ENCODE data around the gene PEAR1. TPM values are rescaled to one million over a fixed set of nuclear protein-coding genes. Genes with fewer than 3 reads are reported as not detected.

PEAR1 gene
- total RNA-seq, 1 donor from 2014 or later = 0.55 TPM

GRCh38 chr1:156947818-156948525 lies 54.5 kb downstream of the PEAR1 start:
- DNase-seq (ENCODE audit: low spot score) = no peak
- no peak overlapping the region for H3K4me3 Mint-ChIP-seq (ENCODE audit: low read depth)
- intact Hi-C loops (cut with micrococcal nuclease) = no loop called here
- H3K27me3 Mint-ChIP-seq (ENCODE audit: low read depth) = peaks cover 2% of the 10 kb centered on the region
- H3K4me1 Mint-ChIP-seq (ENCODE audit: low read depth) = no peaks in the 10 kb centered on the region
- H3K36me3 Mint-ChIP-seq (ENCODE audit: low read depth) = no peaks in the 10 kb centered on the region
- H3K27ac Mint-ChIP-seq = no peak overlapping the region
- H3K9me3 Mint-ChIP-seq = no peaks in the 10 kb centered on the region

DNA sequence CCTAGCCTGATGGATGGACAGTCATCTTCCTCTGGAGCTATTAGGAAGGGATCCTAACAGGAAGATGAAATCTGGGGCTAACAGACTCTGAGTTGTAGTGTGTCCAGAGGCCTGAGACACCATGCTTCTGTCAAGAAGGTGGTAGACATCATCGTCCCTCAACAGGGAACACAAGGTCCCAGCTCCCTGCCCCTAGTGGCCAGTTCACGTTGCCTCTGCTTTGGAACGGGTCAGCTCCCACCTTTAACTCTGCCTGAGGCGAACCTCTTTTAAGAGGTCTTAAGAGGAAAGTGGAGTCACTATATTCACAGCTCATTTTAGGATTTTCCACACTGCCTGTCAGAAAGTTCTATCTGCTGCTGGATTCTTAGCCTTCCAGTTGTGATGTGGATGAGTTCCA lies 55.2 kb downstream of the PEAR1 start:
- H3K27me3 Mint-ChIP-seq (ENCODE audit: low read depth) = peaks cover 2% of the 10 kb centered on the region
- intact Hi-C loops (cut with micrococcal nuclease) = no loop called here

DNA sequence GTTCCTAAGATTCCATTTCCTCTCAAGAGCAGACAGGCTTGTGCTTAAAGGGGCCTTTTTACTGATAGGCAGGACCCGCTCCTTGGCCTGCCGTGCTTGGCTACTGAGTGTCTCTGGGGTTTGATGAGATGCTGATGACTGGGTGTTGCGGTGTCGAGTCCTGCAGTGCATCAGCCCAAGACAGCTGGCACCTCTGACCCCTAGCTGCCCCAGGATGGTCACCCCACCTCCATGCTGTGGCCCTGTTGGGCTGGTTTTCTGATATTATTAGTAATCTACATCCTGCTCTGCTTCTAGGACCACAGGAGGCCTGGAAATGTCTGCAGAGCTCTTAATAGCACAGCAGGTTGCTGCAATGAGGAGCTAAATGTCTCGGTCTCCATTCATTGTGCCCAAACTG lies 55.6 kb downstream of the PEAR1 start:
- Mint-ChIP-seq H3K27me3 (ENCODE audit: low read depth) (peaks cover 2% of the 10 kb centered on the region), H3K27ac (no peak overlapping the region), H3K4me3 (ENCODE audit: low read depth) (no peak overlapping the region), H3K9me3 (no peaks in the 10 kb centered on the region), H3K36me3 (ENCODE audit: low read depth) (no peaks in the 10 kb centered on the region), H3K4me1 (ENCODE audit: low read depth) (no peaks in the 10 kb centered on the region)
- DNase-seq (ENCODE audit: low spot score) = no peak
- intact Hi-C loops (cut with micrococcal nuclease) = no loop called here

More for the DNA sequence above, 55.2 kb downstream of the PEAR1 start:
- no peaks in the 10 kb centered on the region for H3K36me3 Mint-ChIP-seq (ENCODE audit: low read depth)
- no peak overlapping the region for H3K27ac Mint-ChIP-seq
- no peak overlapping the region for H3K4me3 Mint-ChIP-seq (ENCODE audit: low read depth)
- no peaks in the 10 kb centered on the region for H3K9me3 Mint-ChIP-seq
- no peak for DNase-seq (ENCODE audit: low spot score)
- H3K4me1 Mint-ChIP-seq (ENCODE audit: low read depth) = no peaks in the 10 kb centered on the region

- H3K36me3 Mint-ChIP-seq (ENCODE audit: low read depth) = no peaks in the 10 kb centered on the region
- H3K27me3 Mint-ChIP-seq (ENCODE audit: low read depth) = peaks cover 2% of the 10 kb centered on the region
- intact Hi-C loops (cut with micrococcal nuclease) = no loop called here
- no peak for DNase-seq (ENCODE audit: low spot score)
- H3K9me3 Mint-ChIP-seq = no peaks in the 10 kb centered on the region
- H3K27ac Mint-ChIP-seq = no peak overlapping the region
- H3K4me3 Mint-ChIP-seq (ENCODE audit: low read depth) = no peak overlapping the region
- no peaks in the 10 kb centered on the region for H3K4me1 Mint-ChIP-seq (ENCODE audit: low read depth)
Measured at GRCh38 chr1:156951371-156951770, 57.9 kb downstream of the PEAR1 start.

GRCh38 chr1:156953571-156953970 lies 60.1 kb downstream of the PEAR1 start:
- Mint-ChIP-seq H3K9me3 (no peaks in the 10 kb centered on the region), H3K27me3 (ENCODE audit: low read depth) (peaks cover 2% of the 10 kb centered on the region), H3K36me3 (ENCODE audit: low read depth) (no peaks in the 10 kb centered on the region), H3K27ac (no peak overlapping the region), H3K4me3 (ENCODE audit: low read depth) (no peak overlapping the region), H3K4me1 (ENCODE audit: low read depth) (peaks cover 6% of the 10 kb centered on the region)
- DNase-seq (ENCODE audit: low spot score) = no peak
- intact Hi-C loops (cut with micrococcal nuclease) = no loop called here

DNA sequence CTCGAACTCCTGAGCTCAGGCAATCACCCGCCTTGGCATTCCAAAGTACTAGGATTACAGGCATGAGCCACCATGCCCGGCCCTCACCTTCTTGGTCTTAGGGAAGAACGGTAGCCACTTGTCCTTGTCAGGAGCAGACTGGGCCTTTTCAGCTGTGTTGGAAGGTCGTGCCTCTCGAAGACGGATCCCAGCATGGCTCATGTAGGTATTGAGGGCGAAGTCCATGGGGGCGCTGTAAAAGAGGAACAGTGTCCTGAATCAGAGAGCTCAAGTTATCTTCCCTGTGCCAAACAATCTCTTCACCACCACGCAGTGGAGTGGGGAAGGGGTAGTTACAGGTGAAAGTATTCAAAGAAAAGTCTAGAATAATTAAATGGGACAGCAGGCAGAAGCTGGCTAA lies 62.8 kb downstream of the PEAR1 start:
- H3K9me3 Mint-ChIP-seq = no peaks in the 10 kb centered on the region
- no peak overlapping the region for H3K4me3 Mint-ChIP-seq (ENCODE audit: low read depth)
- no peak overlapping the region for H3K27ac Mint-ChIP-seq
- no peak for DNase-seq (ENCODE audit: low spot score)
- intact Hi-C loops (cut with micrococcal nuclease) = no loop called here
- H3K36me3 Mint-ChIP-seq (ENCODE audit: low read depth) = no peaks in the 10 kb centered on the region
- no peaks in the 10 kb centered on the region for H3K27me3 Mint-ChIP-seq (ENCODE audit: low read depth)
- H3K4me1 Mint-ChIP-seq (ENCODE audit: low read depth) = peaks cover 8% of the 10 kb centered on the region

DNA sequence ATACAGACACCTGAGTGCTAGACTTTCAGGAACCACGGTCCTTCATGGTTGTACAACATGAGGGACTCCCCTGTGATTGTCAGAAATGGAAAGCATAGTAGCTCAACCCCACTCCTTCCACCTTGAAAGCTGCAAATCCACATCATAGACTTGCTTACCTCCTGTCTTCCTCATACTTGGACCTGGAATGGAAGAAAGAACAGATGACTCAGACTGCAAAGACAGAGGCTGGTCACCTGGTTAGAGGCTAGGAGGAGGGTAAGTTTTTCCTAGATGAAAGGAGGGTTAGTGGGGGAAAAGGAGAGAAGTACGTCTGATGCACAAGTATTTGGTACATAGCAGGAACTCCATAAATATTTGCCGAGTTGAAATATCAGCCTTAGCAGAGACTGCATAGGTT lies 64.1 kb downstream of the PEAR1 start:
- DNase-seq (ENCODE audit: low spot score) = no peak
- Mint-ChIP-seq H3K27ac (no peak overlapping the region), H3K36me3 (ENCODE audit: low read depth) (no peaks in the 10 kb centered on the region), H3K27me3 (ENCODE audit: low read depth) (no peaks in the 10 kb centered on the region), H3K4me1 (ENCODE audit: low read depth) (peaks cover 16% of the 10 kb centered on the region), H3K9me3 (no peaks in the 10 kb centered on the region), H3K4me3 (ENCODE audit: low read depth) (no peak overlapping the region)
- intact Hi-C loops (cut with micrococcal nuclease) = no loop called here

GRCh38 chr1:156958247-156958714 lies 64.8 kb downstream of the PEAR1 start:
- no peak overlapping the region for H3K27ac Mint-ChIP-seq
- intact Hi-C loops (cut with micrococcal nuclease) = no loop called here
- no peaks in the 10 kb centered on the region for H3K9me3 Mint-ChIP-seq
- no peaks in the 10 kb centered on the region for H3K27me3 Mint-ChIP-seq (ENCODE audit: low read depth)
- no peaks in the 10 kb centered on the region for H3K36me3 Mint-ChIP-seq (ENCODE audit: low read depth)
- peaks cover 21% of the 10 kb centered on the region for H3K4me1 Mint-ChIP-seq (ENCODE audit: low read depth)
- H3K4me3 Mint-ChIP-seq (ENCODE audit: low read depth) = no peak overlapping the region
- DNase-seq (ENCODE audit: low spot score) = no peak

GRCh38 chr1:156959414-156959813 lies 65.9 kb downstream of the PEAR1 start:
- Mint-ChIP-seq H3K27me3 (ENCODE audit: low read depth) (no peaks in the 10 kb centered on the region), H3K4me3 (ENCODE audit: low read depth) (no peak overlapping the region), H3K36me3 (ENCODE audit: low read depth) (no peaks in the 10 kb centered on the region), H3K9me3 (no peaks in the 10 kb centered on the region), H3K4me1 (ENCODE audit: low read depth) (peaks cover 32% of the 10 kb centered on the region), H3K27ac (no peak overlapping the region)
- intact Hi-C loops (cut with micrococcal nuclease) = no loop called here
- DNase-seq (ENCODE audit: low spot score) = no peak

- DNase-seq (ENCODE audit: low spot score) = no peak
- H3K4me3 Mint-ChIP-seq (ENCODE audit: low read depth) = no peak overlapping the region
- H3K36me3 Mint-ChIP-seq (ENCODE audit: low read depth) = no peaks in the 10 kb centered on the region
- H3K27ac Mint-ChIP-seq = no peak overlapping the region
- no peaks in the 10 kb centered on the region for H3K27me3 Mint-ChIP-seq (ENCODE audit: low read depth)
- intact Hi-C loops (cut with micrococcal nuclease) = no loop called here
- H3K4me1 Mint-ChIP-seq (ENCODE audit: low read depth) = peaks cover 33% of the 10 kb centered on the region
- H3K9me3 Mint-ChIP-seq = no peaks in the 10 kb centered on the region
Measured at GRCh38 chr1:156959925-156960324, 66.4 kb downstream of the PEAR1 start.

DNA sequence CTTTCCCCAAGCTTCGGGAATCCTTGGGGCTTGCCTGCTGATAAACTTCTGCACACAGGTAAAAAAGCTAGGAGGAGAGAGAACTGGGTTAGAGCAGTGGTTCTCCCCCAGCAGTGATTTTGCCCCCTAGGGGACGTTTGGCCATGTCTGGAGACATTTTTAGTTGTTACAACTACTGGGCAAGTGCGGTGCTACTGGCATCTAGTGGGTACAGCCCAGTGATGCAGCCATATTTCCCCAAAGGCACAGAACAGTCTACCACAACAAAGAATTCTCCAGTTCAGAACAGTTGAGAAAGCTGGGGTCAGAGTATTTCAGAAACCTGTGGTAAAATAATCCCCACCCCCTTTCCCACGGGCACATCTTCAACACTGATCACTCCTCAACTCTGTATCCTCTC lies 68.2 kb downstream of the PEAR1 start:
- intact Hi-C loops (cut with micrococcal nuclease) = no loop called here
- Mint-ChIP-seq H3K36me3 (ENCODE audit: low read depth) (no peaks in the 10 kb centered on the region), H3K4me3 (ENCODE audit: low read depth) (no peak overlapping the region), H3K4me1 (ENCODE audit: low read depth) (peaks cover 33% of the 10 kb centered on the region), H3K27me3 (ENCODE audit: low read depth) (peaks cover 13% of the 10 kb centered on the region), H3K9me3 (no peaks in the 10 kb centered on the region), H3K27ac (no peak overlapping the region)
- peak; percentile 34 for DNase-seq (ENCODE audit: low spot score)

- intact Hi-C loops (cut with micrococcal nuclease) = no loop called here
- Mint-ChIP-seq H3K4me3 (ENCODE audit: low read depth) (peak overlapping the region; percentile 61), H3K27me3 (ENCODE audit: low read depth) (peaks cover 24% of the 10 kb centered on the region), H3K36me3 (ENCODE audit: low read depth) (no peaks in the 10 kb centered on the region), H3K9me3 (no peaks in the 10 kb centered on the region), H3K27ac (peak overlapping the region; percentile 19), H3K4me1 (ENCODE audit: low read depth) (peaks cover 27% of the 10 kb centered on the region)
- peak; percentile 39 for DNase-seq (ENCODE audit: low spot score)
Measured at GRCh38 chr1:156963621-156964020, 70.1 kb downstream of the PEAR1 start.

GRCh38 chr1:156964441-156964840 lies 70.9 kb downstream of the PEAR1 start:
- Mint-ChIP-seq H3K4me3 (ENCODE audit: low read depth) (no peak overlapping the region), H3K9me3 (no peaks in the 10 kb centered on the region), H3K27ac (no peak overlapping the region), H3K4me1 (ENCODE audit: low read depth) (peaks cover 27% of the 10 kb centered on the region), H3K36me3 (ENCODE audit: low read depth) (no peaks in the 10 kb centered on the region), H3K27me3 (ENCODE audit: low read depth) (peaks cover 31% of the 10 kb centered on the region)
- no peak for DNase-seq (ENCODE audit: low spot score)
- intact Hi-C loops (cut with micrococcal nuclease) = no loop called here

Data from activated T-helper 2 cell treated with anti-CD3 and anti-CD28 coated beads, Interferon-gamma antibody, Interleukin-2, Interleukin-4, amounts not matched to agents 10 μg/mL and 5 μg/mL and 100 μg/mL, durations not matched to agents 14 hours and 24 hours and 36 hours (primary cell).